HEK293 (cell line): ENCODE results near the gene CFAP70.
"Not testable (repeated sequence)": the region's sequence is repeated elsewhere in the genome, so short reads cannot be mapped to it uniquely, and the experiment has no call there.

Experiments used
- CTCF ChIA-PET: fragments of 350-600 bp; formaldehyde crosslinking; extraction: SDS; loops from one replicate; lab custom pipeline; 2021; ENCODE audit warnings: antibody characterized with exemption; lab: Yijun Ruan, JAX
- POLR2A ChIA-PET: fragments of 300-600 bp; formaldehyde crosslinking; extraction: SDS; loops from one replicate; lab custom pipeline; 2020; ENCODE audit warnings: antibody characterized with exemption, inconsistent platforms; lab: Yijun Ruan, JAX
- H3K27ac ChIP-seq: fragments of 200-500 bp; sonication (Bioruptor generic); 2 replicates; pipeline ENCODE4 v1.5.1; 2014; ENCODE audit warnings: low read depth, low read length, control low read depth, inconsistent platforms; ENCODE audit errors: extremely low read depth
- H3K36me3 ChIP-seq, 2 experiments: fragments of 200-500 bp in 1 of 2; sonication (Bioruptor generic) in 1 of 2; 1 replicate in 1 of 2; 2 replicates in 1 of 2; pipeline ENCODE4 v1.5.1; 2014 to 2017; ENCODE audit warnings: inconsistent platforms in 2 of 2, low read length in 2 of 2; ENCODE audit not compliant: control insufficient read depth in 2 of 2, insufficient read depth in 1 of 2
- H3K4me1 ChIP-seq: fragments of 200-500 bp; sonication (Bioruptor generic); 2 replicates; pipeline ENCODE4 v1.5.1; 2014; ENCODE audit warnings: mild to moderate bottlenecking, low read length, inconsistent platforms; ENCODE audit not compliant: control insufficient read depth, insufficient read depth
- H3K4me3 ChIP-seq: 2 replicates; pipeline ENCODE4 v1.5.1; 2011; ENCODE audit warnings: low read depth, mild to moderate bottlenecking, control low read depth, low read length, moderate library complexity
- H3K9me3 ChIP-seq: fragments of 200-500 bp; sonication (Bioruptor generic); 2 replicates; pipeline ENCODE4 v1.5.1; 2014; ENCODE audit warnings: low read depth, low read length, inconsistent platforms; ENCODE audit not compliant: control insufficient read depth, insufficient read depth
- SP7 ChIP-seq: fragments of 450-650 bp; formaldehyde crosslinking; IDR thresholded peaks from 2 replicates; pipeline ENCODE4 v1.5.1; 2016; ENCODE audit warnings: missing biosample characterization, missing genetic modification characterization
- ZNF138 ChIP-seq: fragments of 450-650 bp; formaldehyde crosslinking; IDR thresholded peaks from 2 replicates; pipeline ENCODE4 v1.5.1; 2016; ENCODE audit warnings: missing biosample characterization, missing genetic modification characterization, borderline replicate concordance
- ZNF391 ChIP-seq: fragments of 450-650 bp; formaldehyde crosslinking; IDR thresholded peaks from 2 replicates; pipeline ENCODE4 v1.5.1; 2016; ENCODE audit warnings: low read depth, missing biosample characterization, missing genetic modification characterization, borderline replicate concordance
- ZNF433 ChIP-seq: fragments of 450-650 bp; formaldehyde crosslinking; IDR thresholded peaks from 2 replicates; pipeline ENCODE4 v1.5.1; 2016; ENCODE audit warnings: missing biosample characterization, missing genetic modification characterization, low read depth
- ZNF514 ChIP-seq: fragments of 450-650 bp; formaldehyde crosslinking; IDR thresholded peaks from 2 replicates; pipeline ENCODE4 v1.5.1; 2016; ENCODE audit warnings: missing biosample characterization, missing genetic modification characterization
- ZNF529 ChIP-seq: fragments of 450-650 bp; formaldehyde crosslinking; IDR thresholded peaks from 2 replicates; pipeline ENCODE4 v1.5.1; 2017; ENCODE audit warnings: missing genetic modification characterization, missing biosample characterization; ENCODE audit not compliant: insufficient replicate concordance
- ZNF571 ChIP-seq: fragments of 450-650 bp; formaldehyde crosslinking; IDR thresholded peaks from 2 replicates; pipeline ENCODE4 v1.5.0; 2017; ENCODE audit warnings: missing biosample characterization, missing genetic modification characterization
- ZNF626 ChIP-seq: fragments of 450-650 bp; sonication (Bioruptor Pico); formaldehyde crosslinking; IDR thresholded peaks from 2 replicates; pipeline ENCODE4 v1.5.1; 2018; ENCODE audit warnings: missing biosample characterization, missing genetic modification characterization, inconsistent platforms
- ZNF629 ChIP-seq: fragments of 450-650 bp; formaldehyde crosslinking; IDR thresholded peaks from 2 replicates; pipeline ENCODE4 v1.5.1; 2017; ENCODE audit warnings: missing biosample characterization, missing genetic modification characterization
- TF ChIP-seq, protein P1 (sequence below): fragments of 450-650 bp; formaldehyde crosslinking; IDR thresholded peaks from 2 replicates; pipeline ENCODE4 v1.5.1; 2016; ENCODE audit warnings: missing biosample characterization, missing genetic modification characterization
- TF ChIP-seq, protein P2 (sequence below): fragments of 450-650 bp; formaldehyde crosslinking; IDR thresholded peaks from 2 replicates; pipeline ENCODE4 v1.5.1; 2016; ENCODE audit warnings: missing biosample characterization, missing genetic modification characterization
- TF ChIP-seq, protein P3 (sequence below): fragments of 450-650 bp; formaldehyde crosslinking; IDR thresholded peaks from 2 replicates; pipeline ENCODE4 v1.5.1; 2016; ENCODE audit warnings: missing biosample characterization, missing genetic modification characterization
- TF ChIP-seq, protein P4 (sequence below): fragments of 450-650 bp; formaldehyde crosslinking; IDR thresholded peaks from 2 replicates; pipeline ENCODE4 v1.5.1; 2017; ENCODE audit warnings: missing biosample characterization, missing genetic modification characterization

Gene CFAP70

DNA sequence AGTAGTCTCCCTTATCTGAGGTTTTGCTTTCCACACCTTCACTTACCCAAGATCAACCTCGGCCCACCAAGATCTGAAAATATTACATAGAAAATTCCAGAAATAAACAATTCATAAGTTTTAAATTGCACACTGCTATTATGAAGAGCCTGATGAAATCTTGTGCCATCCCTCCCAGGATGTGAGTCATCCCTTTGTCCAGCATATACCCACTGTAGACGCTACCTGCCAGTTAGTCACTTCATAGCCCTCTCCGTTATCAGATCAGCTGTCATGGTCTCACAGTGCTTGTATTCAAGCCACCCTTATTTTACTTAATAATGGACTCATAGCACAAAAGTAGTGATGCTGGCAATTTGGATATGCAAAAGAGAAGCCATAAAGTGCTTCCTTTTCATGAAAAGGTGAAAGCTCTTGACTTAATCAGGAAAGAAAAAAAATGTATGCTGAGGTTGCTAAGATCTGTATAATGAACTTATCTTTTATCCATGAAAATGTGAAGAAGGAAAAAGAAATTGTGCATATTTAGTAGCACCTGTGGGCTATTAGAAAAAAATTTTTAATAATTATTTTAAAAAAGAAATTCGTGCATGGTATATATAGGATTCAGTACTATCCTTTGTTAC, 96.4 kb downstream of the CFAP70 start (continued):
- TF ChIP-seq, protein P1, sequence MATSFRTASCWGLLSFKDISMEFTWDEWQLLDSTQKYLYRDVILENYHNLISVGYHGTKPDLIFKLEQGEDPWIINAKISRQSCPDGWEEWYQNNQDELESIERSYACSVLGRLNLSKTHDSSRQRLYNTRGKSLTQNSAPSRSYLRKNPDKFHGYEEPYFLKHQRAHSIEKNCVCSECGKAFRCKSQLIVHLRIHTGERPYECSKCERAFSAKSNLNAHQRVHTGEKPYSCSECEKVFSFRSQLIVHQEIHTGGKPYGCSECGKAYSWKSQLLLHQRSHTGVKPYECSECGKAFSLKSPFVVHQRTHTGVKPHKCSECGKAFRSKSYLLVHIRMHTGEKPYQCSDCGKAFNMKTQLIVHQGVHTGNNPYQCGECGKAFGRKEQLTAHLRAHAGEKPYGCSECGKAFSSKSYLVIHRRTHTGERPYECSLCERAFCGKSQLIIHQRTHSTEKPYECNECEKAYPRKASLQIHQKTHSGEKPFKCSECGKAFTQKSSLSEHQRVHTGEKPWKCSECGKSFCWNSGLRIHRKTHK (tag by site-specific recombination): no peak
- TF ChIP-seq ZNF571 (tag by site-specific recombination) (no peak), ZNF629 (no peak), ZNF138 (no peak), ZNF514 (no peak), ZNF391 (tag by site-specific recombination) (no peak), ZNF433 (tag by site-specific recombination) (no peak)
- TF ChIP-seq, protein P2, sequence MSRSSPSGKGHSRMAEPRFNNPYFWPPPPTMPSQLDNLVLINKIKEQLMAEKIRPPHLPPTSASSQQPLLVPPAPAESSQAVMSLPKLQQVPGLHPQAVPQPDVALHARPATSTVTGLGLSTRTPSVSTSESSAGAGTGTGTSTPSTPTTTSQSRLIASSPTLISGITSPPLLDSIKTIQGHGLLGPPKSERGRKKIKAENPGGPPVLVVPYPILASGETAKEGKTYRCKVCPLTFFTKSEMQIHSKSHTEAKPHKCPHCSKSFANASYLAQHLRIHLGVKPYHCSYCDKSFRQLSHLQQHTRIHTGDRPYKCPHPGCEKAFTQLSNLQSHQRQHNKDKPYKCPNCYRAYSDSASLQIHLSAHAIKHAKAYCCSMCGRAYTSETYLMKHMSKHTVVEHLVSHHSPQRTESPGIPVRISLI (tag by site-specific recombination): no peak

DNA sequence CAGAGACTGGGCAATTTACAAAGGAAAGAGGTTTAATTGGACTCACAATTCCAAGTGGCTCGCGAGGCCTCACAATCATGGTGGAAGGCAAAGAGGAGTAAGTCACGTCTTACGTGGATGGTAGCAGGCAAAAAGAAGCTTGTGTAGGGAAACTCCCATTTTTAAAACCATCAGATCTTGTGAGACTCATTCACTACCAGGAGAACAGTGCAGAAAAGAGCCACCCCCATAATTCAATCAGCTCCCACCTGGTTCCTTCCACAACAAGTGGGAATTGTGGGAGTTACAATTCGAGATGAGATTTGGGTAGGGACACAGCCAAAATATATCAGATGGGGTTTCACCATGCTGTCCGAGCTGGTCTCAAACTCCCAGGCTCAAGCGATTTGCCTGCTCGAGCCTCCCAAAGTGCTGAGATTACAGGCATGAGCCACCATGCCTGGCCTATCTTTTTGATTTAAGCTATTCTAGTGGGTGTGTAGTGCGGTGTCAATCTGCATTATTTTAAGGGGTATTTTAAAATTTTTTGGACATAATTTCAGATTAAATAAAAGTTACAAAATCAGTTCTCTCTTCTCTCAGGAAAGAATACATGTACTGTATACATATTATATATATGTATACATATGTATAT, 97.2 kb downstream of the CFAP70 start:
- CTCF ChIA-PET: interaction anchor here (0.5 kb wide), 1 partner anchor 183 kb away, joined by 3 read pairs; no protein-coding TSS in a partner anchor
- Histone ChIP-seq H3K36me3 (no peaks in the 10 kb centered on the region), H3K4me1 (no peaks in the 10 kb centered on the region), H3K27ac (no peak overlapping the region), H3K9me3 (no peaks in the 10 kb centered on the region), H3K4me3 (no peak overlapping the region)
- TF ChIP-seq, protein P3, sequence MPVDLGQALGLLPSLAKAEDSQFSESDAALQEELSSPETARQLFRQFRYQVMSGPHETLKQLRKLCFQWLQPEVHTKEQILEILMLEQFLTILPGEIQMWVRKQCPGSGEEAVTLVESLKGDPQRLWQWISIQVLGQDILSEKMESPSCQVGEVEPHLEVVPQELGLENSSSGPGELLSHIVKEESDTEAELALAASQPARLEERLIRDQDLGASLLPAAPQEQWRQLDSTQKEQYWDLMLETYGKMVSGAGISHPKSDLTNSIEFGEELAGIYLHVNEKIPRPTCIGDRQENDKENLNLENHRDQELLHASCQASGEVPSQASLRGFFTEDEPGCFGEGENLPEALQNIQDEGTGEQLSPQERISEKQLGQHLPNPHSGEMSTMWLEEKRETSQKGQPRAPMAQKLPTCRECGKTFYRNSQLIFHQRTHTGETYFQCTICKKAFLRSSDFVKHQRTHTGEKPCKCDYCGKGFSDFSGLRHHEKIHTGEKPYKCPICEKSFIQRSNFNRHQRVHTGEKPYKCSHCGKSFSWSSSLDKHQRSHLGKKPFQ (tag by site-specific recombination): no peak
- TF ChIP-seq, protein P4, sequence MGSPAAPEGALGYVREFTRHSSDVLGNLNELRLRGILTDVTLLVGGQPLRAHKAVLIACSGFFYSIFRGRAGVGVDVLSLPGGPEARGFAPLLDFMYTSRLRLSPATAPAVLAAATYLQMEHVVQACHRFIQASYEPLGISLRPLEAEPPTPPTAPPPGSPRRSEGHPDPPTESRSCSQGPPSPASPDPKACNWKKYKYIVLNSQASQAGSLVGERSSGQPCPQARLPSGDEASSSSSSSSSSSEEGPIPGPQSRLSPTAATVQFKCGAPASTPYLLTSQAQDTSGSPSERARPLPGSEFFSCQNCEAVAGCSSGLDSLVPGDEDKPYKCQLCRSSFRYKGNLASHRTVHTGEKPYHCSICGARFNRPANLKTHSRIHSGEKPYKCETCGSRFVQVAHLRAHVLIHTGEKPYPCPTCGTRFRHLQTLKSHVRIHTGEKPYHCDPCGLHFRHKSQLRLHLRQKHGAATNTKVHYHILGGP (tag by site-specific recombination): no peak
- no peak for TF ChIP-seq SP7 (tag by site-specific recombination)
- POLR2A ChIA-PET: interaction anchor here (1.4 kb wide), 1 partner anchor 14 kb away, joined by 5 read pairs; the partner anchor contains the start of gene DNAJC9

DNA sequence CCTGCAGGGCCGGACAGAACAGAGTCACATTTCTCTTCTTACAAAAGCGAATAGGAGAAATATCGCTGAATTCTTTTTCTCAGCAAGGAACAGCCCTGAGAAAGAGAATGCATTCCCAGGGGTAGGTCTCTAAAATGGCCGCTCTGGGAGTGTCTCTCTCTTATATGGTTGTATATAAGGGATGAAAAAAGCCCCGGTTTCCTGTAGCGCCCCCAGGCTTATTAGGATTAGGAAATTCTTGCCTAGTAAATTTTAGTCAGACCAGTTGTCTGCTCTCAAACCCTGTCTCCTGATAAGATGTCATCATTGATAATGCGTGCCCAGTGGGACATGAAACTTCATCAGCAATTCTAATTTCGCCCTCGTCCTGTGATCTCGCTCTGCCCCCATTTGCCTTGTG, 100.1 kb downstream of the CFAP70 start:
- H3K27ac ChIP-seq, H3K4me1 ChIP-seq, H3K4me3 ChIP-seq, H3K36me3 ChIP-seq, H3K9me3 ChIP-seq, CTCF ChIA-PET: not testable (repeated sequence)
- peak; percentile 8 for TF ChIP-seq ZNF529
- TF ChIP-seq ZNF626: 0 out of 2 replicates have a peak, but pooled peaks have one; percentile 18
- POLR2A ChIA-PET: interaction anchor here (0.6 kb wide), 1 partner anchor 90 kb away, joined by 3 read pairs; no protein-coding TSS in a partner anchor
